NCI-H1436 (cell line): ENCODE measurements around the gene VASH2.

Source experiments
- DNase-seq: peaks from one replicate; lab custom pipeline; 2025; lab: John Stamatoyannopoulos, UW

Gene VASH2

GRCh38 chr1:212930986-212931678, 19.2 kb upstream of the VASH2 start:
- no peak for DNase-seq

- DNase-seq = no peak
Measured at GRCh38 chr1:212933815-212934471, 16.4 kb upstream of the VASH2 start.

- DNase-seq = no peak
Measured at GRCh38 chr1:212935387-212935981, 14.9 kb upstream of the VASH2 start.

GRCh38 chr1:212937034-212937433, 13.3 kb upstream of the VASH2 start:
- no peak for DNase-seq

- DNase-seq = no peak
Measured at GRCh38 chr1:212938846-212939245, 11.5 kb upstream of the VASH2 start.

GRCh38 chr1:212941452-212941851, 8.9 kb upstream of the VASH2 start:
- no peak for DNase-seq

GRCh38 chr1:212942679-212943392, 7.5 kb upstream of the VASH2 start:
- no peak for DNase-seq

GRCh38 chr1:212943393-212943710, 7.0 kb upstream of the VASH2 start:
- DNase-seq = no peak

- no peak for DNase-seq
Measured at GRCh38 chr1:212944229-212944901, 6.0 kb upstream of the VASH2 start.

GRCh38 chr1:212945056-212945455, 5.3 kb upstream of the VASH2 start:
- no peak for DNase-seq

- no peak for DNase-seq
Measured at GRCh38 chr1:212945463-212946160, 4.7 kb upstream of the VASH2 start.

GRCh38 chr1:212946872-212947271, 3.5 kb upstream of the VASH2 start:
- peak; percentile 3 for DNase-seq

- no peak for DNase-seq
Measured at GRCh38 chr1:212949771-212950170, 570 bp upstream of the VASH2 start.

GRCh38 chr1:212951126-212951946, 995 bp downstream of the VASH2 start:
- peak; percentile 7 for DNase-seq

- no peak for DNase-seq
Measured at GRCh38 chr1:212951947-212952640, 1.8 kb downstream of the VASH2 start.

- no peak for DNase-seq
Measured at GRCh38 chr1:212952641-212952976, 2.3 kb downstream of the VASH2 start.

- no peak for DNase-seq
Measured at GRCh38 chr1:212953321-212953720, 3.0 kb downstream of the VASH2 start.

GRCh38 chr1:212954514-212954913, 4.2 kb downstream of the VASH2 start:
- no peak for DNase-seq

- DNase-seq = no peak
Measured at GRCh38 chr1:212955098-212955497, 4.8 kb downstream of the VASH2 start.

GRCh38 chr1:212955961-212956620, 5.8 kb downstream of the VASH2 start:
- DNase-seq = no peak
